Measurements from ENCODE around the gene DLG3.
"Not testable (repeated sequence)": the region's sequence is repeated elsewhere in the genome, so short reads cannot be mapped to it uniquely, and the experiment has no call there.

The DLG3 gene

DNA sequence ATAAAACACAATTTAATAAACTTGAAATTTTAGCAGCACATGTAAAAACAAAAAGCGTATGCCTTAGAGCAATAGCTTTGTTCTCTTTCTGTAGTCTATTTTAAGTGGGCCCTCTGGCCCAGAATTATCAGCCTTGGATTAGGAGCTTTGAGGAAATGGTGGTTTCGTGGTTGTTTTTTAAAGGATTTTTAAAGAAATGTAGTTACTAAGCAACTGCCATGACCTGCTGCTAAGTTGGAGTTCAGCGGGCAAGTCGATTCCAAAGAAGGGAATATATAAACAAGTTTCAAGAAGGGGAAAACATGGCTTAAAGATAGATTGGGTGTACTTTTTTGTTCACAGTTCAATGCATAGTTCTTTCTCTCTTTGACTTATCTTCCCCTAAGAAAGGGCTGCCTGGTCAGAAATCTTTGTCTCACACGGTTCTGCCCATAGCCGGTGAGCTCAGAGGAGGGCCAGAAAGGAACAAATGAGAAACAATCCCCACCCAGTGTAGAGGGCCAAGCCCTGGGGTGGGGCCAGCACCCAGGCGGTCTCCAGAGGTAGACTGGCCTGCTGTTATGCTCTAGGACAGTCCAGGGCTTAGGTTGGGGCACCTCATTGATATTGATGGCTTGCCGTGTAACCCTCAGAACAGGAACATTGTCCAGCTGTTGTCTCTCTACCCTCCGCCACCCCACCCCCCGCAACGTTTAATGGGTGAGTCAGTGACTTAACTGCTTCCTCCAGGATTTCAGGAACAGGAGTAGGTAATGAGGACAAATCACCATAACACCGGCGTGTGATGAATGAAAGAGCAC, 32.5 kb downstream of the DLG3 start:
- no peak for DNase-seq

DNA sequence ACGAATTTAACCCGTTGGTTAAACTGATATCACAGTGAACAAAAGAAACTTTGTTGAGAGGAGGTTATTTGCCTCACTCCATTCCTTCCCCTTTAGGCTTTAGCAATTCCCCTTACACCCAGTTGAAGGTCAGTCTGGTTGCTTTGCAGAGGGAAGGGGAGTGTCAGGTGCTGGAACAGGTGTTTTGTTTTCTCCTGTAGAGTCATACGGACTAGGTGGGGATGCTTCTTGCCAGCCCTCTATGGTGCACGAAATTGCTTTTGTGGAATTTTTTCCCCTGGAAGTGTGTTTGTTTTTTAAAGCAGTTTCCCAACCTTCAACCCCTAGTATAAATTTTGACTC, 33.1 kb downstream of the DLG3 start:
- no peak for DNase-seq

DNA sequence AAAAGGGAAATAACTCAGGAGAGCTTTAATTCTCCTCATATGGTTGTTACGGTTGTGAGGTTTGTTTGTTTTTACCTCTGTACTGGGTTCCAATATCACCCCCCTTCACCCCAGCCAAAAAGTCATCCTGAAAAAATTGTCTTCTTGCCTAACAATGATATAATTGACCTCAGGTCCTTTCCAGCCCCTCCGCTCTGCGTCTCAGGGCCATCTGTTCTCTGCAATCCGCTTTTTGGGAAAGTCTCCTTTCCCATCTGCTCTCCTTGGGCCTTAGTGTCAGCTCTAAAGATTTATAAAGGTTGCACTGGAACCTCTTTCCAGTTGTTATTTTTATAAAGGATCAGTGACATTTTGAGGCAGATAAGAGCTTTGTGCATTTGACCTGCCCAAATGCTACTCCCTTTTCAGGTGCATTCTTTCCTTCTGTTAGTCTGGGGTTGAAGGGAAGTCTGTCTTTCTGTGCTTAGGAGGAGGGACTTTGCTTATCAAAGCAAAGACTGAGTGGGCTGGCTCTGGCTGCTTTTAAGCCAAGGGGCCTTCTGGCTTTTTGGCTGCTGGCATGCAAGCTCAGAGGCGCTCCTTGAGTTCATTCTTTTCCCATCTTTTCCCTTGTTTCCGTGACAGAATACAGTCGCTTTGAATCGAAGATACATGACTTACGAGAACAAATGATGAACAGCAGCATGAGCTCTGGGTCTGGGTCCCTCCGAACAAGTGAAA, 34.1 kb downstream of the DLG3 start:
- no peak for DNase-seq

DNA sequence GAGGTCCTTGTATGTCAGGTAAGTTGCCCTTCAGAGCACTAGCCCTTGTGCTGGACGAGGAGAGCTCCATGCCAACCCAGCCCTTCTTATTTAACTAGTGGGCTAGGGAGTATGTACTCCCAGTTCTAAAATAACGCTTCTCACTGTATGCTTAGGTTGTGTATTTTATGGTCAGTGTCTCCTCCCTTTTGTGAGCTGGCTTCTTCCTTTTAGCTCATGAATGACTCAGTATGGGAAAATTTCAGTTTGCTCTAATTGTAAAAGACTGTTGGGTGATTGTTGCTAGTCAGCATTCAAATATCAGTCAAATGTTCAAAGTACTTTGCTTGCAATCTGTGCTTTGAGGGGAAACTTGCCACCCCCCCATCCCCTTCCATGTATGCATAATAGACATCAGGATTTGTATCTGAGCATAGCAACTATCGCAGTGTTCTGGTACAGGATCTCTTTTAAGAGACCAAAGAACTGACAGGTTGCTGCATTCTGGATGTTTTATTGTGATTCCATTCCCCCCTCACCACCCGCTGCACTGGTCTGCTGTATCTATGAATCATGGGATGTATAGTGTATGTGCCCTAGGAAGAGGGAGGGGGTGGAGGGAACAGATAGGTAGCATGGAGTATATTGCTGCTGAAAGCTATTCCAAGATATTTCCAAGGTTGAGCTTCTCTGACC, 34.7 kb downstream of the DLG3 start:
- no peak for DNase-seq

DNA sequence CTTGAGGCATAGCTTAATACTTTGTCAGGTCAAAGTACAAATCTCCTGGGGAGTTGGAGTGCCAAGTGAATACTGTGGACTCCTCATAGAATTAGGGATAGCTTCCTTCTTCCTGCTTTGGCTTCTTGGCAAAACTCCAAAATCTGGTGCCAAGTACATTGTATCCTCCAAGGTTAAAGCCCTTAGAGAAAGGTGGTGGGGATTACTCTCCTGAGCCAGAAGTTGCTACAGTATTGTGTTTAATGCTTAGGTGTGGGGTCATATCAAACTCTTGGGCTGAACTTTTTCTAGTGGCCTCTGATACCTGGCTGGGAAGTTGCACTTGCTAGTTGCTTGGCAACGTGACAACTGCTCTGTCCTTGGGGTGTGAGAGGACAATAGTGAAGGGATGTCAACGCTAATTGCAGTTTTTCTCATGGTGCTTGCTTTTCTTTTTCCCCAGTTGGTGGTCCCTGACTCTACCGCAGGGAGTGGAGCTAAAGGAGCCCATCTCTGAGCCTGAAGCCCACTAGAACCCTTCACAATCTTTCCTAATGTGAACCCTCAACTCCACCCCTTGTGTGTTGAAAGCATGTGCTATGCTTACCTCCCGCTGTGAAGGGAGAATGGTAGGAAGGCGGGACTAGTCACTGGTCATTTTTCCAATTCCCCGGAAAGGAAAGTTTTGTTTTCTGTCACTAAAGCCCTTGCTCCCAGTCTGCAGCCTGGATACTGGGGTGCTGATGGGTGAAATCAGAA, 35.5 kb downstream of the DLG3 start:
- DNase-seq: no peak

DNA sequence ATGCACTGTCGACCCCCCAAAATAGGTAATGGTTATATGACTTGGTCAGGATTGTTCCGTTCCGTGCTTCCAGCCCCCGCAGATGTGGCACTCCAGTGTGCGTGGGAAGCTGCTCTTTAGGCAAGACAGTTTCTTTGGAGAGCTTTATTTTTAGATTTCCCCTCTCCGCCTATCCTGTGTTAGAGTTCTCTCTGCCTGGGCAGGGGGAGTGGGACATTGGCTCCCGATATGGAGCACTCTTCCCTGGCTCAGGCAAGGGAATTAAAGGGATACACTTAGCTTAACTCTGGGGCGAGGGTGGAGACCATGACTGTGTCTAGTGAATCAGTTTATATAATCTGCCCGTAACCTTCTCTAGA, 36.0 kb downstream of the DLG3 start:
- no peak for DNase-seq

DNA sequence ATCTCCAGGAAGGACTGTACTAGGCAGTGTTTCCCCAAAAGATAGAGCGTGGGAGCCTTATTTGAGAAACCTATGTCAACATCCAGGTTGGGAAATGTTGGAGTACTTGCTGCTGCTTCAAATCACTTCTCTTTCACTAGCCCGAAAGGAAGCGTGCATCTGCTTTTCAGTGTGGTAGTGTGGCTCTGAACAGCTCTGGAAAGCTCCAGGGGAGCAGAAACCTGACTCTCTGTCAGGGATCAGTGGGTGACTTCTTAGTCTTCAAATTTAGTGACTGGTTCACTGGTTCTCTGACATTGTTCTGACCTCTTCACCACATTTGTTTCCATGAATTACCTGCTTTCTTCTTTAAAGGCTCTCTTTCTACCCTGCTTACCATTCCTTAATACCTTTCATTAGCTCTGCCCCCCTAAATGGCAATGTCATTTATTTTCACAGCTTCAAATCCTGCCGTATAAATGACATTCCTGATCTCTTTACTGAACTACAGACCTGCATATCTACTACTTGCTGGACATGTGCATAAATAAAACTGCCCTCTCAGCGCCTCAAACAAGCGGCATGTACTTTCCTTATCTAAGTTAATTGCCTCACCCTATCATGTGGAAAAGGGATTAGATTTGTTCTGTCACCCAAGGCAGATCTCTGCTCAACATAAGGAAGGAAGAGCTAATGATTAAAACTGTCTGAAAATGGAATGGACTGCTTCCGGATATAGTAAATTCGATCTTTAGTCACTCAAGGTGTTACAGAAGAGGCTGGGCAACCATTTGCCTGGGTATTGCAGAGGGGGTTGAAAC, 37.0 kb downstream of the DLG3 start:
- no peak for DNase-seq

DNA sequence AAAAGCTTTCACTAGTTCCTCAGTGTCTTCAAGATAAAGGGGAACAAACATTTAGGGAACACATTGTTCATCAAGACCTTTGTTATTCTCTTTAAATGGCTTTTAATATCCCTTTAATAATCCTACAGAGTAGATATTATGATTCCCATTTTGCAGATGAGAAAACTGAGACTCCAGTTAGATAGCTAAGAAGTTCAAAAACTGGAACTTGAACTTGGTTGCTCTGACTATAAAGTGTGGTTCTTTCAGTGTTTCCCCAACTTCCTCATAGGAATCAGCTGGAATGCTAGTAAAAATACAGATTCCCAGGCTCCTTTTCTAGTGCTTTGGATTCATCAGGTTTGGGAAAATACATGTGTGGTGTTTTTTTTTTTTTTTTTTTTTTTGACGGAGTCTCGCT, 37.7 kb downstream of the DLG3 start:
- no peak for DNase-seq

DNA sequence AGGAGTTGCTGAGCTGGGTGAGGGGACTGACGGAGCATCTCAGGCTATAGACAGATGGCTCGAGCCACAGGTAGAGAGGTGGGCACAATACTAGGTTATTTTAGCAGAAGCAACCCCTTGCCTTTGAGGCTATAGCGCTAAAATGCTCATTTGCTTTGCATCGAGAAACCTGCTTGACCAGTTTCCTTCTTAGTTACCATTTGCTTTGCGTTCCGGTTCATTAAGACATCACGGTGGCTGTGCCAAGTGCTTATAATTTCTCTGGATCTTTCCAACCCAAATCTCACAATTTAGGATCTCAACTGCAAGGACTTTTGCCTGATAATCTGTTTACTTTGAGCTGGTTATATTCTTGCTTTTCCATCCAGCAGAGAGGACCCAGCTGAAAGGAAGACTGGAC, 40.8 kb downstream of the DLG3 start:
- no peak for DNase-seq

DNA sequence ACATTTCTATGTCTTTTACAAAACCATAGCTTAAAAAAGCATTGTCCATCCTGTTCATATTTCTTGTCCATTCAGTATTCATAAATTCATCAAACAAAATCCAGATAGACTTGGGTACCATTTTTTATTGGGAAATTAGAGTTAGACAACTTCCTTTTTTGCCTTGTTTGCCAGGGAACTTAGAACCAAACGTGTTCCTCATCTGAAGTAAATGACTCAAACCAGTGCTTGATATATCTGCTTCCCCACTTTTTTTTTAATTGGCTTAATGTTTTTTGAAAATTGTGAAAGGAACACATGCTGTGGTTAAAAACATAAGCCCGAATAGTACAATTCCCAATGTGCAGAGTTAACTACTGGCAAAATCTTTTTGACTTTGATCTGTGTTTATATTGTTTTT, 44.2 kb downstream of the DLG3 start:
- DNase-seq: no peak

DNA sequence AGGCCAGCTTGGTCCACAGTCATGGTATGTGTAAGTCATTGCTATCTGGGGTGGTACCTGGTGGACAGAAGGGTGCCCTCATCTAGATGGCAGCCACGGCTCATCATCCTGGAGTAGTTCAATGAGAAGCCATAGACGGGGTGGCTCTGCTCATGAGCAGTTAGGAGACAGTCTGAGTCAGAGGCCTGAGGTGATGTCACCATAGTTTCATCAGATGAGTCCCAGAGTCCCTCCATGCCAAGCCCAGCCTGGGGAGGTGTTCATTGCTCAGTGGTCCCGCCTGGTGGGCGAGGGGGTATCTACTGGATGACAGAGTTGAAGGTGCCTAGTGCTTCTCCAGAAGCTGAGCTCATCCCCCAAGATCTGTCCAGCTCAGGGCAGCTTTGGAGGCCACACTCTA, 49.8 kb downstream of the DLG3 start:
- no peak for DNase-seq

DNA sequence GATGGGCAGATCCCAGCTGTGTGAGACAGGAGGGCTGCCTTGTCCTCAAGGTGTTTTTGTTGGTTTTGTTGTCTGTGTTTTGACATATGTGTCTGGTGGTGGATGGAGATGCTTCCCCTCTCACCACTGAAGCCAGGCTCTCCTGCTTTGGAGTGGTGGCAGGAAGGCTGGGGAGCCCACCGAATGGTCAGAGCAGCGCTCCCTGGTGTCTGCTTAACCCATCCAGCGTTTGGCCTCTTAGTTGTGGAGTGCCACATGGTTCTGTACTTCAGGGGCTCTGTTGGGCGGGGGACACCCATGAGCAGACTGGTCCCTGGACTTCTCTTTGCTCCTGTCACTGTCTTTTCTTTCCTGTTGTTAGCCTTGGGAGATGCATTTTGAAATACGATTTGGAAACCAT, 51.9 kb downstream of the DLG3 start:
- DNase-seq: no peak

DNA sequence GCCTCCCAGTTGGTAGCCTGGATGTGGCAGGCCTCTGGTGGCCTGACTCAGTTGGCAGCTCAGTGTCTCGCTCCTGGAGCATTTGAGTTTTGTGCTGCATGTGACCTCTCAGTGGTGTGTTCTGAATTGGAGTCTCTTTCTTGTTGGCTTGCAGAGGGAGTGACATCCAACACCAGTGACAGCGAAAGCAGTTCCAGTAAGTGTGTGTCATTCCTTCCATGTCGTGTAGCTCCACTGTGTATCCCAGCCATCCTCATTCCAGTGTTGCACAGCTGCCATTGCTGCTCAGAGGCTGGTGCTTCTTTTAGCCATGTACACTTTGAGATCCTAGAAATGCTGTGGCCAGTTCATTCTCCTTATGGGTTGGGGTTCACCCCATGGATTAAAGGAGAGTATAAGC, 52.4 kb downstream of the DLG3 start:
- DNase-seq: no peak

DNA sequence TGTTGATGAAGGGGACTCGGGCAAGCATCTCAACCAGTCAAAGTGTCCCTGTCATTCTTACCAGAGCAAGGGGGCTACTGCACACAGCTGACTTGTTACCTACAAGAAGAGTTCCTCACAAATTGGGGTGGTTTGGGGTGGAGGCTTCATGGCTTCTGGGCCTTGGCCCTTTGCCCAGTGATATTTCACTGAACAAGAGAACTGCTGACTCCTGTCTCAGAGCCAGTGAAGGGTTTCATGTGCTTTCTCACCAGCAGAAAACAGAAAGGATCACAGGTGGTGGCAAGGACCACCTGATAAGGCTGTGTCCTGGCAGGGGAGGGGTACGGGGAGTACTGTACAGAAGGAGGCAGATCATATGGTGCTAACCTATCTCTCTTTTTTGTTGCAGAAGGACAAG, 53.5 kb downstream of the DLG3 start:
- DNase-seq: no peak

DNA sequence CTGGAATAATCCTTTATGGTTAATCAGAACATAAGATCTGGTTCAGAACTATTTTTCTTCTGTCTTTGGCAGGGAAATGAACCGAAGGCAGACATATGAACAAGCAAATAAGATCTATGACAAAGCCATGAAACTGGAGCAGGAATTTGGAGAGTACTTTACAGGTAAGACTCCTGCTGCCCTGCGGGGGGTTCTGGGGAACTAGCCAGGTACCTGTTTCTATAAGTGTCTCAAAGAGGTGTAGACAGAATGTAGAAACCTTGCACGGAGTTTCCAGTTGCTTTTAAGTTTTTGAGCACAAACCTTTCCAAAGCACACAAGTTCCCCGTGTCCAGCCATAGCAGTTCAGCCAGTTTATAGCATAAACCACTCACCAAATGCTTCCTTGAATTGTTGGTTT, 56.2 kb downstream of the DLG3 start:
- no peak for DNase-seq

DNA sequence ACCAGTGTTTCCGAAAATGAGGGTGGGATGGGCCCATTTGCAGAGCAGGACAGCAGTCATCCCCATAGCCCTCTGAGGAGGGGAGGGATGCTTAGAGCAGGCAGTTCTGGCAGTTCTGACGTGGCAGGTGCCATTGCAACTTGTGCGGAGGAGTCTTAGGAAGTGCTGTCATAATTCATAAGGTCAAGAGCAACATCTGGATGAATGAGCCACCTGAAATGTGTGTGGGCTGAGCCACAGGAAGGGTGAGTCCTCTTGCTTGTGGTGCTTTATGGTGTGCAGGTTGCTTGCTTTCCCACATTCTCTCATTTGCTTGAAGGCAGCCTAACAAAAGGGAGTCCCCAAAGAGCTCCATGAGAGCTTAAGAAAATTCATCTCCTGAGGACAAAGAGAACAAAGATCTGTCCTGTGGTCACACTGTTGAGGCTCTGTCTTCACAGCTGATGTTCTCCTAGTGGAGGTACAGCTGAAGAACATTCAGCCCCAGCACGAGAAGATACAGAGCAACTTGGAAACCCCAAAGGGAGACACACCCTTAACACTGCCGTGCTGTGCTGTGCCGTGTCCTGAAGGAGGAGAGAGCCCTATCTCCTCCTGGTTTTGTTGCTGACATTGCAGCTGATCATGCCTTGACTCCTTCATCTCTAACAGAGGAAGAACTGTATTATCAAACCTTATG, 60.3 kb downstream of the DLG3 start:
- DNase-seq: no peak

DNA sequence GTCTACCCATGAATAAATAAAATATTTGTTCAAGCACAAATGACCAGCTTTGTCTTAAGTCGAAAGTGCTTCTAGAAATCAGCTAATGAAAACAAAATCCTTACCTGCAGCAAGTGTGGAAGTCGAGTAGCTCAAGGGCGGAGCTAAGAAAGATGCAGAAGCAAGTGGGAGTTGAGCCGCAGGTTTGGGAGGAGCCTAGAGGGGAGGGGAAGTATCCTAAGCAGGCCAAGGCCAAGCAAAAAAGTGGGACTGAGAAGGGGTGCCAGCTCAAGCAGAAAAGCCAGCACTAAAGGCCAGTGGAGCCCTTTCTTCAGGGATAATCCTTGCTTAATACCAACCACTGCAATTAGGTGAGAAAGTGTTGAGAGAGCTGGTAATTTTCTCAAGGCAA, 60.8 kb downstream of the DLG3 start:
- DNase-seq: no peak

DNA sequence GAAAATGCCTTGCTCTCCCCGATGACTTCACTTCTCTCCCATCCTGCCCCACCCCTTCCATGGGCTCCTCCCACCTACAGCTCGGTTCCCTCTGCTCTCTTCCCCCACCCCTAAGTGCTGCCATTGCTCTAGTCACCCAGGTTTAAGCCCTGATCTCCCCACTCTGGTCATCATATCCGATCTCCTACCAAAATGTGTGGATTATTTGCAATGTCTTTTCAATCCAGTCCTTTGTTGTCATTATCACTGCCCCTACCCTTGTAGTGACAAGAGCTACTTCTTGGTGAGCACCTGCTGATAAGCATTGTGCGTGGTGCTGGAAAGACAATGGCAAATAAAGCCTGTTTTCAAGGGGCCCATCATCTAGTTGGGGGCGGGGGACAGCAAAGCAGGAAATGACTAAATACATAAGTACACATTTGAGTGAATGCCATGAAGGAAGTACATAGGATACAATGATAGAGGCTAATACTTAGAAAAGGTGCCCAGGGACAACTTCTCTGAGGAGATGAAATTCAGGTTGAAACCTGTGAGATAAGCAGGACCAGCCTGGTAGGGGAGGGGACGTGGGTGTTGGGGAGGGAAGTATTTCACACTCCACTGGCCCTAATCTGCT, 63.8 kb downstream of the DLG3 start:
- DNase-seq: peak; percentile 36

DNA sequence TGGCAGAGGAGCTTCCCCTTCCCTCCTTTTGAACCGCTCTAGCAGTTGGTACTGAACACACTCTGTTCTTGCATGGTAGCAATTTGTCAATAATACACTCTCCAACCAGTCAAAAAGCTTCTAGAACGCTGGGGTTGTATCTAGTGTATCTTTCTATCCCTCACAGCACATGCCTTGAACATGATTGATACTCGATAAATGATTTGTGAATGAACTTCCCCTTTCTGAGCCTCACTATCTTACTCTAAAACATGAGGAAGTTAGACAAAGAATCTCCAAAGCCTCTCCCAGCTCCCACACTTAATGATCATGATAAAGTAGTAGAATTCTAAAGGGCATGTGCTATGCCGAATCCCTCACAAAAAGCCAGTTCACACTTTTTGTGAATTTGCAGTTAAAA, 64.4 kb downstream of the DLG3 start:
- no peak for DNase-seq

DNA sequence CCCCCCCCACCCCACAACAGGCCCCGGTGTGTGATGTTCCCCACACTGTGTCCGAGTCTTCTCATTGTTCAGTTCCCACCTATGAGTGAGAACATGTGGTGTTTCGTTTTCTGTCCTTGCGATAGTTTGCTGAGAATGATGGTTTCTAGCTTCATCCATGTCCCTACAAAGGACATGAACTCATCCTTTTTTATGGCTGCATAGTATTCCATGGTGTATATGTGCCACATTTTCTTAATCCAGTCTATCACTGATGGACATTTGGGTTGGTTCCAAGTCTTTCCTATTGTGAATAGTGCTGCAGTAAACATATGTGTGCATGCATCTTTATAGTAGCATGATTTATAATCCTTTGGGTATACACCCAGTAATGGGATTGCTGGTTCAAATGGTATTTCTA, 70.6 kb downstream of the DLG3 start:
- not testable (repeated sequence) for DNase-seq

DNA sequence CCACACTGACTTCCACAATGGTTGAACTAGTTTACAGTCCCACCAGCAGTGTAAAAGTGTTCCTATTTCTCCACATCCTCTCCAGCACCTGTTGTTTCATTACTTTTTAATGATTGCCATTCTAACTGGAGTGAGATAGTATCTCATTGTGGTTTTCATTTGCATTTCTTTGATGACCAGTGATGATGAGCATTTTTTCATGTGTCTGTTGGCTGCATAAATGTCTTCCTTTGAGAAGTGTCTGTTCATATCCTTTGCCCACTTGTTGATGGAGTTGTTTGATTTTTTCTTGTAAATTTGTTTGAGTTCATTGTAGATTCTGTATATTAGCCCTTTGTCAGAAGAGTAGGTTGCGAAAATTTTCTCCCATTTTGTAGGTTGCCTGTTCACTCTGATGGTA, 71.1 kb downstream of the DLG3 start:
- not testable (repeated sequence) for DNase-seq

DNA sequence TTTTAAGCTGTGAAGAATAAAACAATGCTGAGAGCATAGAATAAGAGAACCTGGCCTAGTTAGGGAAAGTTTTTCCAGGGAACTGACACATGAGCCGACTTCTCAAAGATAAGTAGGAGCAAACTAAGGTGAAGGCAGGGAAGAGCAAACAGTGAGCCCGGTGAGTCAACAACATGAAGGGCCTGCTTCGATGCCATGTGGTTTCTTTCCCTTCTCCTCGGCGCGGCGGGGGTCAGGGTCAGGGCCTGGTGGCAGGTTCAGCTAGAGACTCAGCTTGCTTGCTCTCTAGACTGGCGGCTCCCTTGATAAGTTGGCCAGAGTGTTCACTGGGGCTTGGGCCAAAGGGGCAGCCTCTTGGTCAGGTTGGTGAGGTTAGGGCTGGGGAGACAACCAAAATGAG, 81.1 kb downstream of the DLG3 start:
- no peak for DNase-seq
